A673 (cell line): ENCODE measurements around the gene FAM241A.

Experiments
- CTCF ChIP-seq: fragments of 300-800, 200-600 bp; sonication (generic); conservative IDR thresholded peaks from 2 replicates; pipeline ENCODE4 v1.5.1; 2017; ENCODE audit warnings: low read depth, mild to moderate bottlenecking, antibody characterized with exemption, low read length, moderate library complexity, mixed read lengths
- EZH2 ChIP-seq: fragments of 200-600 bp; sonication (generic); IDR thresholded peaks from 2 replicates; pipeline ENCODE4 v1.6.1; 2017; ENCODE audit warnings: borderline replicate concordance, low read depth, mild to moderate bottlenecking, mixed read lengths, antibody characterized with exemption, low read length; ENCODE audit not compliant: poor library complexity, severe bottlenecking

- no peak for TF ChIP-seq CTCF
- TF ChIP-seq EZH2, result no peak
Measured at GRCh38 chr4:112172180-112172579, 26.9 kb downstream of the FAM241A start.
